Gastroesophageal sphincter (tissue), 3 donors: Measurements from ENCODE around the gene FIGN.

Source experiments
- CTCF ChIP-seq, 4 experiments: fragments of 200-600 bp in 2 of 4; fragments of 450-650 bp in 2 of 4; sonication (generic) in 1 of 4; IDR thresholded peaks; one replicate each; pipeline ENCODE4 v1.5.1; 2017 to 2019; ENCODE audit warnings: antibody characterized with exemption in 4 of 4, mild to moderate bottlenecking in 2 of 4, moderate library complexity in 2 of 4
- EP300 ChIP-seq: sonication (generic); formaldehyde crosslinking; IDR thresholded peaks from one replicate; pipeline ENCODE4 v1.6.1; 2017; ENCODE audit warnings: antibody characterized with exemption, mild to moderate bottlenecking
- POLR2A ChIP-seq, 2 donors: fragments of 450-650 bp; IDR thresholded peaks; one replicate each; pipeline ENCODE4 v1.6.1; 2017; ENCODE audit warnings: antibody characterized with exemption in 2 of 2, mild to moderate bottlenecking in 2 of 2, moderate library complexity in 1 of 2
- POLR2AphosphoS5 ChIP-seq: sonication (generic); formaldehyde crosslinking; IDR thresholded peaks from one replicate; pipeline ENCODE4 v1.6.1; 2017; ENCODE audit warnings: antibody characterized with exemption

- TF ChIP-seq CTCF (IDR thresholded peaks at IDR 0.05) (no peak), POLR2A (IDR thresholded peaks at IDR 0.05) (no peak), POLR2AphosphoS5 (no peak), EP300 (no peak)
Measured at GRCh38 chr2:163633291-163633690, 102.5 kb downstream of the FIGN start.
